Immature natural killer cell (primary cell): ENCODE results near the gene ZCCHC24. TPM values are rescaled to one million over a fixed set of nuclear protein-coding genes. Genes with fewer than 3 reads are reported as not detected.

Source experiments
- DNase-seq, 3 donors: peaks; one replicate each; pipeline ENCODE4 v3.0.0; 2022; ENCODE audit warnings: mixed read lengths in 1 of 3
- H3K27ac Mint-ChIP-seq, 6 donors: one replicate each; pipeline ENCODE4 v1.8.0; 2020; ENCODE audit warnings: mixed read lengths in 6 of 6, mild to moderate bottlenecking in 5 of 6, inconsistent platforms in 4 of 6, moderate library complexity in 3 of 6
- H3K27me3 Mint-ChIP-seq, 3 donors: one replicate each; pipeline ENCODE4 v1.8.0; 2020 to 2021; ENCODE audit warnings: low read depth in 3 of 3, mild to moderate bottlenecking in 3 of 3, mixed read lengths in 3 of 3, moderate library complexity in 3 of 3, inconsistent platforms in 1 of 3
- H3K36me3 Mint-ChIP-seq, 3 donors: one replicate each; pipeline ENCODE4 v1.8.0; 2020; ENCODE audit warnings: mixed read lengths in 3 of 3, inconsistent platforms in 2 of 3, mild to moderate bottlenecking in 2 of 3
- H3K4me1 Mint-ChIP-seq, 2 donors: one replicate each; pipeline ENCODE4 v1.8.0; 2020; ENCODE audit warnings: inconsistent platforms in 2 of 2, mild to moderate bottlenecking in 2 of 2, mixed read lengths in 2 of 2, moderate library complexity in 1 of 2
- H3K4me3 Mint-ChIP-seq, 5 donors: one replicate each; pipeline ENCODE4 v1.8.0; 2020; ENCODE audit warnings: mild to moderate bottlenecking in 5 of 5, mixed read lengths in 5 of 5, inconsistent platforms in 3 of 5, moderate library complexity in 3 of 5
- H3K9me3 Mint-ChIP-seq, 6 donors: one replicate each; pipeline ENCODE4 v1.8.0; 2020; ENCODE audit warnings: mild to moderate bottlenecking in 6 of 6, mixed read lengths in 6 of 6, inconsistent platforms in 4 of 6, moderate library complexity in 3 of 6
- polyA plus RNA-seq, 3 donors: library from polyadenylated mRNA; unstranded; fragments of 300-500 nt; fragmentation: Illumina TruSeq; gene quantifications; one replicate each; pipeline ENCODE4 v1.2.3, GENCODE V29; 2021

The ZCCHC24 gene
- polyA plus RNA-seq, 3 donors from 2014 or later: 1.6 to 2.2 (median 1.7) TPM

- no peak overlapping the region for H3K4me3 Mint-ChIP-seq
- H3K4me1 Mint-ChIP-seq: no peaks in the 10 kb centered on the region
- peaks cover 0 to 13% (median 0%) of the 10 kb centered on the region in 3 donors for H3K36me3 Mint-ChIP-seq
- no peaks in the 10 kb centered on the region for H3K9me3 Mint-ChIP-seq
- H3K27me3 Mint-ChIP-seq: peaks cover 0 to 5% (median 0%) of the 10 kb centered on the region in 3 donors
- no peak overlapping the region for H3K27ac Mint-ChIP-seq
- DNase-seq: no peak
These were observed 51.4 kb downstream of the ZCCHC24 start for GRCh38 chr10:79393924-79394610.

- Mint-ChIP-seq H3K36me3 (peaks cover 0 to 13% (median 0%) of the 10 kb centered on the region in 3 donors), H3K4me1 (no peaks in the 10 kb centered on the region), H3K4me3 (no peak overlapping the region), H3K27ac (no peak overlapping the region), H3K9me3 (no peaks in the 10 kb centered on the region), H3K27me3 (peaks cover 0 to 5% (median 0%) of the 10 kb centered on the region in 3 donors)
- no peak for DNase-seq
These were observed 52.1 kb downstream of the ZCCHC24 start for GRCh38 chr10:79393221-79393923.

GRCh38 chr10:79392506-79393176 lies 52.8 kb downstream of the ZCCHC24 start:
- H3K27me3 Mint-ChIP-seq: peaks cover 0 to 5% (median 0%) of the 10 kb centered on the region in 3 donors
- peaks cover 0 to 13% (median 0%) of the 10 kb centered on the region in 3 donors for H3K36me3 Mint-ChIP-seq
- no peaks in the 10 kb centered on the region for H3K9me3 Mint-ChIP-seq
- H3K4me1 Mint-ChIP-seq: no peaks in the 10 kb centered on the region
- H3K4me3 Mint-ChIP-seq: no peak overlapping the region
- no peak overlapping the region for H3K27ac Mint-ChIP-seq
- no peak for DNase-seq

- Mint-ChIP-seq H3K27me3 (peaks cover 0 to 5% (median 0%) of the 10 kb centered on the region in 3 donors), H3K9me3 (no peaks in the 10 kb centered on the region), H3K36me3 (peaks cover 0 to 13% (median 0%) of the 10 kb centered on the region in 3 donors), H3K4me1 (no peaks in the 10 kb centered on the region), H3K4me3 (no peak overlapping the region), H3K27ac (no peak overlapping the region)
- no peak for DNase-seq
These were observed 53.4 kb downstream of the ZCCHC24 start for GRCh38 chr10:79392020-79392398.

GRCh38 chr10:79391231-79392019 lies 54.0 kb downstream of the ZCCHC24 start:
- H3K36me3 Mint-ChIP-seq: peaks cover 0 to 13% (median 0%) of the 10 kb centered on the region in 3 donors
- no peaks in the 10 kb centered on the region for H3K9me3 Mint-ChIP-seq
- peaks cover 0 to 5% (median 0%) of the 10 kb centered on the region in 3 donors for H3K27me3 Mint-ChIP-seq
- no peak overlapping the region for H3K4me3 Mint-ChIP-seq
- H3K4me1 Mint-ChIP-seq: no peaks in the 10 kb centered on the region
- no peak overlapping the region for H3K27ac Mint-ChIP-seq
- DNase-seq: no peak

GRCh38 chr10:79390551-79391229 lies 54.7 kb downstream of the ZCCHC24 start:
- Mint-ChIP-seq H3K4me1 (no peaks in the 10 kb centered on the region), H3K36me3 (peaks cover 0 to 10% (median 0%) of the 10 kb centered on the region in 3 donors), H3K27me3 (peaks cover 0 to 3% (median 0%) of the 10 kb centered on the region in 3 donors), H3K9me3 (no peaks in the 10 kb centered on the region), H3K4me3 (no peak overlapping the region), H3K27ac (no peak overlapping the region)
- DNase-seq: no peak

- Mint-ChIP-seq H3K4me3 (no peak overlapping the region), H3K9me3 (no peaks in the 10 kb centered on the region), H3K36me3 (peaks cover 0 to 6% (median 0%) of the 10 kb centered on the region in 3 donors), H3K4me1 (no peaks in the 10 kb centered on the region), H3K27ac (no peak overlapping the region), H3K27me3 (peaks cover 0 to 2% (median 0%) of the 10 kb centered on the region in 3 donors)
- no peak for DNase-seq
These were observed 55.4 kb downstream of the ZCCHC24 start for GRCh38 chr10:79390057-79390456.

- no peak for DNase-seq
- no peaks in the 10 kb centered on the region for H3K4me1 Mint-ChIP-seq
- H3K27ac Mint-ChIP-seq: no peak overlapping the region
These were observed 57.2 kb downstream of the ZCCHC24 start for GRCh38 chr10:79387974-79388850.

GRCh38 chr10:79387466-79387973 lies 57.9 kb downstream of the ZCCHC24 start:
- no peaks in the 10 kb centered on the region for H3K4me1 Mint-ChIP-seq
- no peak for DNase-seq
- peaks cover 0 to 4% (median 3%) of the 10 kb centered on the region in 3 donors for H3K36me3 Mint-ChIP-seq
- H3K27ac Mint-ChIP-seq: no peak overlapping the region
- H3K9me3 Mint-ChIP-seq: no peaks in the 10 kb centered on the region
- no peak overlapping the region for H3K4me3 Mint-ChIP-seq
- no peaks in the 10 kb centered on the region for H3K27me3 Mint-ChIP-seq

More at GRCh38 chr10:79387974-79388850, 57.2 kb downstream of the ZCCHC24 start:
- H3K27me3 Mint-ChIP-seq: no peaks in the 10 kb centered on the region
- peaks cover 0 to 6% (median 0%) of the 10 kb centered on the region in 3 donors for H3K36me3 Mint-ChIP-seq
- H3K9me3 Mint-ChIP-seq: no peaks in the 10 kb centered on the region
- H3K4me3 Mint-ChIP-seq: no peak overlapping the region

- no peaks in the 10 kb centered on the region for H3K27me3 Mint-ChIP-seq
- H3K27ac Mint-ChIP-seq: no peak overlapping the region
- H3K4me1 Mint-ChIP-seq: no peaks in the 10 kb centered on the region
- H3K4me3 Mint-ChIP-seq: no peak overlapping the region
- no peak for DNase-seq
- H3K36me3 Mint-ChIP-seq: peaks cover 0 to 4% (median 0%) of the 10 kb centered on the region in 3 donors
- no peaks in the 10 kb centered on the region for H3K9me3 Mint-ChIP-seq
These were observed 58.6 kb downstream of the ZCCHC24 start for GRCh38 chr10:79386637-79387465.

- Mint-ChIP-seq H3K27me3 (no peaks in the 10 kb centered on the region), H3K4me1 (no peaks in the 10 kb centered on the region), H3K27ac (no peak overlapping the region), H3K4me3 (no peak overlapping the region), H3K36me3 (peaks cover 0 to 4% (median 0%) of the 10 kb centered on the region in 3 donors), H3K9me3 (no peaks in the 10 kb centered on the region)
- no peak for DNase-seq
These were observed 59.5 kb downstream of the ZCCHC24 start for GRCh38 chr10:79385804-79386531.
